Brain microvascular endothelial cell (primary cell): ENCODE results near the gene ZSCAN12.

Experiments
- DNase-seq: peaks from one replicate; pipeline ENCODE4 v3.0.0-alpha.2; 2020
- H3K27ac ChIP-seq: fragments of 250-450 bp; sonication (Bioruptor Pico); 2 replicates; pipeline ENCODE4 v1.5.1; 2020; ENCODE audit warnings: mild to moderate bottlenecking, moderate library complexity
- H3K27me3 ChIP-seq: fragments of 250-450 bp; sonication (Bioruptor Pico); replicated peaks from 2 replicates; pipeline ENCODE4 v1.5.1; 2020; ENCODE audit warnings: mild to moderate bottlenecking
- H3K36me3 ChIP-seq: fragments of 250-450 bp; sonication (Bioruptor Pico); replicated peaks from 2 replicates; pipeline ENCODE4 v1.5.1; 2020; ENCODE audit warnings: mild to moderate bottlenecking
- H3K4me3 ChIP-seq: 2 replicates; pipeline ENCODE4 v1.5.1; 2011; ENCODE audit warnings: low read depth, mild to moderate bottlenecking, control low read depth, low read length, moderate library complexity
- CTCF ChIP-seq: IDR thresholded peaks from 2 replicates; pipeline ENCODE4 v1.5.1; 2011; ENCODE audit warnings: low read depth, mild to moderate bottlenecking, moderate library complexity, low read length, control low read depth, inconsistent platforms; ENCODE audit errors: missing control alignments
- in situ Hi-C: cut with HindIII; loops from 2 replicates; pipeline ENCODE4 v1.10.0; 2017; ENCODE audit warnings: low sequenced_read_pairs, low pct_ligation_motif_present

Gene ZSCAN12

GRCh38 chr6:28333599-28334018 is 65.9 kb downstream of the ZSCAN12 start:
- Histone ChIP-seq H3K4me3 (no peak overlapping the region), H3K27me3 (no peaks in the 10 kb centered on the region), H3K36me3 (no peaks in the 10 kb centered on the region), H3K27ac (no peak overlapping the region)
- DNase-seq: no peak
- no peak for TF ChIP-seq CTCF
- in situ Hi-C loops: no loop called here

- Histone ChIP-seq H3K27ac (no peak overlapping the region), H3K27me3 (no peaks in the 10 kb centered on the region), H3K36me3 (no peaks in the 10 kb centered on the region), H3K4me3 (no peak overlapping the region)
- DNase-seq: no peak
- in situ Hi-C loops: no loop called here
- no peak for TF ChIP-seq CTCF
Measured at GRCh38 chr6:28333047-28333446, 66.5 kb downstream of the ZSCAN12 start.

GRCh38 chr6:28330041-28330440 is 69.5 kb downstream of the ZSCAN12 start:
- no peaks in the 10 kb centered on the region for H3K27me3 ChIP-seq
- in situ Hi-C loops: no loop called here
- no peak for TF ChIP-seq CTCF
- no peak overlapping the region for H3K4me3 ChIP-seq
- peaks cover 4% of the 10 kb centered on the region for H3K36me3 ChIP-seq
- no peak for DNase-seq
- H3K27ac ChIP-seq: no peak overlapping the region
